Mesendoderm (in vitro differentiated cells): ENCODE data around the gene ABCB8.

Experiments
- DNase-seq: peaks from one replicate; pipeline ENCODE4 v3.0.0; 2013
- H2AK5ac ChIP-seq: 2 replicates; pipeline ENCODE4 v1.6.1; 2013; ENCODE audit warnings: low read length, inconsistent platforms
- H2BK120ac ChIP-seq: 2 replicates; pipeline ENCODE4 v1.6.1; 2013; ENCODE audit warnings: low read depth, mild to moderate bottlenecking, low read length, moderate library complexity, mixed read lengths
- H2BK15ac ChIP-seq: replicated peaks from 2 replicates; pipeline ENCODE4 v1.6.1; 2013; ENCODE audit warnings: low read depth, mild to moderate bottlenecking, moderate library complexity
- H2BK5ac ChIP-seq: 2 replicates; pipeline ENCODE4 v1.6.1; 2013; ENCODE audit warnings: low read length, inconsistent platforms
- H3K18ac ChIP-seq: 2 replicates; pipeline ENCODE4 v1.6.1; 2013; ENCODE audit warnings: mild to moderate bottlenecking, low read length, mixed read lengths
- H3K23ac ChIP-seq: one replicate; pipeline ENCODE4 v1.6.1; 2013; ENCODE audit warnings: low read length
- H3K27ac ChIP-seq: 2 replicates; pipeline ENCODE4 v1.5.1; 2013; ENCODE audit warnings: low read depth, mild to moderate bottlenecking, inconsistent platforms, low read length, moderate library complexity
- H3K27me3 ChIP-seq: 2 replicates; pipeline ENCODE4 v1.6.1; 2013; ENCODE audit warnings: low read length, control low read depth, mild to moderate bottlenecking, inconsistent platforms; ENCODE audit not compliant: insufficient read depth, poor library complexity
- H3K36me3 ChIP-seq: 2 replicates; pipeline ENCODE4 v1.6.1; 2013; ENCODE audit warnings: low read length, inconsistent platforms; ENCODE audit not compliant: control insufficient read depth, insufficient read depth
- H3K4ac ChIP-seq: one replicate; pipeline ENCODE4 v1.6.1; 2013; ENCODE audit warnings: low read depth, mild to moderate bottlenecking, low read length, moderate library complexity
- H3K4me1 ChIP-seq: 2 replicates; pipeline ENCODE4 v1.6.1; 2013; ENCODE audit warnings: low read depth, low read length, inconsistent platforms; ENCODE audit not compliant: control insufficient read depth
- H3K4me2 ChIP-seq: 2 replicates; pipeline ENCODE4 v1.6.1; 2013; ENCODE audit warnings: low read length
- H3K4me3 ChIP-seq: 2 replicates; pipeline ENCODE4 v1.5.1; 2013; ENCODE audit warnings: mild to moderate bottlenecking, low read length
- H3K56ac ChIP-seq: one replicate; pipeline ENCODE4 v1.6.1; 2013; ENCODE audit warnings: low read length
- H3K79me1 ChIP-seq: 2 replicates; pipeline ENCODE4 v1.6.1; 2013; ENCODE audit warnings: low read length, inconsistent platforms
- H3K79me2 ChIP-seq: 2 replicates; pipeline ENCODE4 v1.6.1; 2013; ENCODE audit warnings: mild to moderate bottlenecking, low read length; ENCODE audit not compliant: control insufficient read depth, insufficient read depth
- H3K9ac ChIP-seq: 2 replicates; pipeline ENCODE4 v1.6.1; 2013; ENCODE audit warnings: low read length, inconsistent platforms
- H4K5ac ChIP-seq: one replicate; pipeline ENCODE4 v1.6.1; 2013; ENCODE audit warnings: low read length
- H4K8ac ChIP-seq: one replicate; pipeline ENCODE4 v1.6.1; 2013; ENCODE audit warnings: low read depth, mild to moderate bottlenecking, control low read depth, low read length, moderate library complexity
- WGBS: extraction: QIAGEN DNeasy Blood & Tissue Kit; methylation state at CpG from one replicate; pipeline ENCODE4 v1.1.7; 2013; ENCODE audit warnings: low lambda C conversion rate, missing lambda C conversion rate; ENCODE audit not compliant: insufficient coverage; ENCODE audit errors: extremely low coverage; 5-methylcytosine and 5-hydroxymethylcytosine counted together

The ABCB8 gene

DNA sequence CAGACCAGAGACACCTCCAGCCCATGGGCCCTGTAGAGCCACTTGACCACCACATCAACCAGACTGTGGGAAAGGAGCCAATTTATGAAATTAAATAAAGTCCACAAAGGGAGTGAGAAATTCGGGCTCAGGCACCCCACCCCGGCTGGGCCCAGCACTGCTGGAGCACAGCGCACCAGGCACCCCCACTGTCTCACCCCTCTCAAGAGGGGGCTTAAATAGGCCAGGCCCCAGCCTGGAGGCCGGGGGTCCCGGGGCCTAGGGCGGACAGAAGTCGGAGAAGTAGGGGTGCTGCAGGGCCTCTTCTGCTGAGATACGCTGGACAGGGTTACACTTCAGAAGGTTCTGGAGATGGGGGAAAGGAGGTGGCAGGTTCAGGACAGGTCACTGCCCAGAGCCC is 25.5 kb downstream of the ABCB8 start:
- H3K4ac ChIP-seq = no peak overlapping the region
- H3K9ac ChIP-seq = no peak overlapping the region
- H2BK5ac ChIP-seq = no peak overlapping the region
- H3K4me3 ChIP-seq = no peak overlapping the region
- no peak overlapping the region for H3K27ac ChIP-seq
- H3K27me3 ChIP-seq = peaks cover 1% of the 10 kb centered on the region
- H3K79me2 ChIP-seq = no peaks in the 10 kb centered on the region
- H4K5ac ChIP-seq = no peak overlapping the region
- no peak for DNase-seq
- no peak overlapping the region for H3K23ac ChIP-seq
- H3K4me1 ChIP-seq = peaks cover 7% of the 10 kb centered on the region
- WGBS = no CpG with 5 or more reads among the region's 8 CpGs
- H3K36me3 ChIP-seq = no peaks in the 10 kb centered on the region
- no peak overlapping the region for H3K56ac ChIP-seq
- no peaks in the 10 kb centered on the region for H3K79me1 ChIP-seq
- no peak overlapping the region for H3K4me2 ChIP-seq
- no peak overlapping the region for H2BK15ac ChIP-seq
- H2AK5ac ChIP-seq = no peak overlapping the region
- no peak overlapping the region for H2BK120ac ChIP-seq
- H3K18ac ChIP-seq = no peak overlapping the region
- no peak overlapping the region for H4K8ac ChIP-seq

DNA sequence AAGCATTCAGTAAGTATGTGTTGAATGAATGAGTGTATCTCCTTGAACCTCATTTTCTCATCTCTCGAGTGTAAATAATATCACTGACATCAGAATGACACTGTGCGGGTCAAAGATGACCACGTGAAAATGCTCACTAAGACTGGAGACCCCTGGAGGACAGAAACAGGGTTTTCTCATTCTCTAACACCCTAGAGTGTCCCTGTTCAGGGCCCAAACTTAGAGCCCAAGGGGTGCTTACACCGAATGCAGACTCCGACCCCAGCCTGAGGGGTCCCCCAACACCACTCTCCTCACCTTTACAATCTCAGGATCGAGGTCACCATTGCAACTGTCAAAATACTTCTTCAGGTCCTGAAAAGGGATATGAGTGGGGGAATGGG is 28.0 kb downstream of the ABCB8 start:
- no peak overlapping the region for H2BK120ac ChIP-seq
- H2AK5ac ChIP-seq = no peak overlapping the region
- H2BK5ac ChIP-seq = no peak overlapping the region
- H2BK15ac ChIP-seq = no peak overlapping the region
- H3K4me1 ChIP-seq = peaks cover 15% of the 10 kb centered on the region
- peaks cover 6% of the 10 kb centered on the region for H3K79me1 ChIP-seq
- no peak overlapping the region for H3K9ac ChIP-seq
- H3K18ac ChIP-seq = no peak overlapping the region
- no peak for DNase-seq
- H3K79me2 ChIP-seq = no peaks in the 10 kb centered on the region
- no peak overlapping the region for H3K27ac ChIP-seq
- no peak overlapping the region for H3K23ac ChIP-seq
- no peak overlapping the region for H4K5ac ChIP-seq
- no CpG with 5 or more reads among the region's 6 CpGs for WGBS
- no peak overlapping the region for H3K4me3 ChIP-seq
- no peak overlapping the region for H3K4ac ChIP-seq
- no peak overlapping the region for H3K56ac ChIP-seq
- H4K8ac ChIP-seq = no peak overlapping the region
- H3K36me3 ChIP-seq = no peaks in the 10 kb centered on the region
- H3K4me2 ChIP-seq = no peak overlapping the region
- H3K27me3 ChIP-seq = no peaks in the 10 kb centered on the region

DNA sequence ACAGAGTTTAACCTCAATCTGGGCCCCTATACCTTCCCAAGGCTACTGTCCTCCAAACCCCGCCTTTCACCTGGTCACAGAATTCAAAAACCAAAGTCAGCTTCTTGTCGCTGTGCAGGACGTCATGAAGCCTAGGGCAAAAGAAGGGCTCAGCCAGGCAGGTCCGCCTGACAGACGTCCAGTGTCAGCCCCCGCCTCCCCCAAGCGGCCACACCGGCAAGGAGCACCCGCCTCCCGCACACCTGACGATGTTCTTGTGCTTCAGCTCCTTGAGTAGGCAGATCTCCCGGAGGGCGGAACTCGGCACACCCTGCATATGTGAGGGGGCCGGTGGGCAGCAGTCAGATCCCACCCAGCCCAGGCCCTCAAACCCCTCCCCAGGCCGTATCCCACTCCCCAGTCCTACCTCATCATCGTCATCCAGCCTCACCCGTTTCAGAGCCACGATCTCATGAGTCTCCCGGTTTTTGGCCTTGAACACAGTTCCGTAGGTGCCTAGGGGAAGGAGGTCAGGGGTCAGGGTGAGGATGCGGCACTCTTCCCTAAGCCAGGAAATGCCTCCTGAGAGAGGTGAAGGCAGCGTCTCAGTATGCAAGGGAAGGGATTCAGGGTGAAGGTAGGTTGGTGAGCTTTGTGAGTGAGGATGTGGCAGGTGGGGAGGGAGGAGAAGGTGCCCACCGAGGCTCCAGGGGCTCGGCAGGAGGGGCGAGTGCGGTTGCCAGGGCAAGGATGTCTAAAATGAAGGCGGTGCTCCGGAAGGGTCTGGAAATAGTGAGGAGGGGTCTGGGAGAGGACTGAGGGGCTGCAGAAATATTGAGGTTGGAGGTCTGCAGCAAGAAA is 28.6 kb downstream of the ABCB8 start:
- no peak overlapping the region for H4K5ac ChIP-seq
- H4K8ac ChIP-seq = no peak overlapping the region
- H2AK5ac ChIP-seq = no peak overlapping the region
- H3K79me1 ChIP-seq = peaks cover 6% of the 10 kb centered on the region
- no peak overlapping the region for H2BK120ac ChIP-seq
- peak; percentile 60 for DNase-seq
- no peak overlapping the region for H2BK5ac ChIP-seq
- no peaks in the 10 kb centered on the region for H3K79me2 ChIP-seq
- H2BK15ac ChIP-seq = no peak overlapping the region
- H3K23ac ChIP-seq = no peak overlapping the region
- H3K27ac ChIP-seq = no peak overlapping the region
- H3K36me3 ChIP-seq = no peaks in the 10 kb centered on the region
- peak overlapping the region; percentile 56 for H3K4me3 ChIP-seq
- H3K4me1 ChIP-seq = peaks cover 16% of the 10 kb centered on the region
- no peaks in the 10 kb centered on the region for H3K27me3 ChIP-seq
- no CpG with 5 or more reads among the region's 29 CpGs for WGBS
- peak overlapping the region; percentile 84 for H3K9ac ChIP-seq
- H3K4me2 ChIP-seq = peak overlapping the region; percentile 66
- H3K56ac ChIP-seq = peak overlapping the region; percentile 90
- H3K4ac ChIP-seq = no peak overlapping the region
- H3K18ac ChIP-seq = no peak overlapping the region

DNA sequence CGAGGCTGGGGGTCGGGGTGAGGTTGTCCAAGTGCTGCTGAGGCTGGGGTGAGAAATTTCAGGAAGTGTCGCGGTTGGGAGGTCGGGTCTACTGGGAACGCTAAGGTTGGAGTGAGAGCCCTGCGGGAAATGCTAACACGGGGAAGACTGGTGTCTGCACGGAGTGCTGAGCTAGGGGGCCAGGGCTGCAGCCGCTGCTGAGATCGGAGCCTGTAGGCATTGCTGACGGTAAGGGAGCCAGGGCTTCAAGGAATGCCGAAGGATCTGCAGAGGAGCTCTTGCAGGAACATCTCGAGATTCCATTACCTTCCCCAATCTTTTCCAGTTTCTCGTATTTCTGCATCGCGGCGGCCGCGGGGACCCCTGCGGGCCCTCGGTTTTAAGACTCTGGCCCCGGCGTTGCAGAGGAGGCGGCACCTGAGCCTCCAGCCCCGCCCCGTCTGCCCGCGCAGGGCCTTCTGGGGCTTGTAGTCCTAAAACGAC is 29.3 kb downstream of the ABCB8 start, which contains the start of gene CDK5:
TSS of gene CDK5 (minus strand) at position 392 of the 483 bp plus-strand sequence. CDS start at position 343, 49 bp downstream.
- no peak for DNase-seq
- Histone ChIP-seq H3K9ac (peak within 1 kb of the TSS; percentile 84), H2BK15ac (no peak within 1 kb of the TSS), H3K27ac (peak within 1 kb of the TSS; percentile 73), H2BK120ac (no peak within 1 kb of the TSS), H3K4ac (no peak within 1 kb of the TSS), H3K4me3 (peak within 1 kb of the TSS; percentile 56), H3K36me3 (no peaks in the 10 kb centered on the region), H3K56ac (peak within 1 kb of the TSS; percentile 90), H3K79me1 (peaks cover 6% of the 10 kb centered on the region), H4K5ac (no peak within 1 kb of the TSS), H3K79me2 (no peaks in the 10 kb centered on the region), H3K18ac (peak within 1 kb of the TSS; percentile 52), H4K8ac (no peak within 1 kb of the TSS), H3K4me1 (peaks cover 18% of the 10 kb centered on the region), H3K27me3 (no peaks in the 10 kb centered on the region), H3K23ac (no peak within 1 kb of the TSS), H3K4me2 (peak within 1 kb of the TSS; percentile 98), H2BK5ac (no peak within 1 kb of the TSS), H2AK5ac (peak within 1 kb of the TSS; percentile 29)
- no CpG with 5 or more reads among the region's 30 CpGs for WGBS

DNA sequence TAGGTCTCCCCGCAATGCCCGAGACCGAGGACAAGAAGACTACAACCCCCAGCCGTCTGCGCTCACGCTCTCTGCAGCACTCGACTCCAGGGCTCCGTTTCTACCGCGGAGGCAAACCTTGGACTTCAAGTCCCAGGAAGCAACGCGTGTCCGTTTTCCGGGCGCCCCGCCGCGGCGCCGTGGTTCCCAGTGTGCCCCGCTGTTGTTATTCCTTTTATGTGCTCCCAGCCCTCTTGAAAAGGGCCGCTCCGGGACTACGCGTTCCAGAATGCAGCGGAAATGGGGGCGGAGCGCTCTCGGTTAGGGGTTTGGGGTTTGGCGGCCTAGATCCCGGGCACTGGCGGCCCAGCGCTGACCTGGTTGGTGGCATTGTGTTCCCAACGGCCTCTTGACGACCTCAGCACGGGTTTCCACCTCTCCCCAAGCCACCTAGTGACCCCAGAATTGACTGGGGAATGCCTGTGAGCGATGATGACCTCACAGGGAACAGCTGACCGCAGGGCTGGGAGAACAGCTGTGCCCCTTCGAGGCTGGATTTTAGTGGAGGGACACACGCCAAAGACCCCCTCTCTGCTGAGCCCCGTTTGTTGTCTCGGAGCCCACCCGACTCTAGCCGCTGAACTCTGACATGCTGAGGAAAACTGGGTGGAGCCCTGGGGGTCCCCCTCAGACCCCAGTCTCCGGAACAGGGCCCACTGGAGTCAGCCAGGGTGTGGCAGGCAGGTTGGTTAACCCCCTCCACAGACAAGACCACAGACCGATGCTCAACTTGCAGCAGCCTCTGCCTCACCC is 29.9 kb downstream of the ABCB8 start:
- Histone ChIP-seq H2BK120ac (no peak overlapping the region), H3K4ac (no peak overlapping the region), H3K79me1 (peaks cover 6% of the 10 kb centered on the region), H3K4me3 (no peak overlapping the region), H3K56ac (peak overlapping the region; percentile 87), H3K27ac (peak overlapping the region; percentile 73), H4K5ac (no peak overlapping the region), H3K4me2 (peak overlapping the region; percentile 98), H4K8ac (no peak overlapping the region), H3K23ac (no peak overlapping the region), H3K4me1 (peaks cover 18% of the 10 kb centered on the region), H3K79me2 (no peaks in the 10 kb centered on the region), H3K27me3 (no peaks in the 10 kb centered on the region), H2AK5ac (peak overlapping the region; percentile 29), H2BK5ac (no peak overlapping the region), H2BK15ac (no peak overlapping the region), H3K36me3 (no peaks in the 10 kb centered on the region), H3K18ac (peak overlapping the region; percentile 52), H3K9ac (peak overlapping the region; percentile 75)
- no CpG with 5 or more reads among the region's 46 CpGs for WGBS
- peak; percentile 100 for DNase-seq
